Liver (tissue), 3 donors: Measurements from ENCODE around the gene BTN2A1.

Experiments
- GABPA ChIP-seq, 2 donors: IDR thresholded peaks in 1 of 2; conservative IDR thresholded peaks in 1 of 2; 2 replicates each; pipeline ENCODE4 v1.6.1; 2016; ENCODE audit warnings: antibody characterized with exemption in 2 of 2, mild to moderate bottlenecking in 1 of 2, moderate library complexity in 1 of 2
- HNF4A ChIP-seq, 2 donors: conservative IDR thresholded peaks; 2 replicates each; pipeline ENCODE4 v1.6.1; 2016; ENCODE audit warnings: antibody characterized with exemption in 2 of 2, mild to moderate bottlenecking in 2 of 2
- JUND ChIP-seq, 2 donors: IDR thresholded peaks; 2 replicates each; pipeline ENCODE4 v1.6.1; 2016; ENCODE audit warnings: antibody characterized with exemption in 2 of 2
- RAD21 ChIP-seq, 2 donors: IDR thresholded peaks; 2 replicates each; pipeline ENCODE4 v1.6.1; 2016; ENCODE audit warnings: antibody characterized with exemption in 2 of 2, mild to moderate bottlenecking in 2 of 2
- SP1 ChIP-seq: IDR thresholded peaks from 2 replicates; pipeline ENCODE4 v1.6.1; 2018; ENCODE audit warnings: antibody characterized with exemption, mild to moderate bottlenecking
- TAF1 ChIP-seq: conservative IDR thresholded peaks from 2 replicates; pipeline ENCODE4 v1.6.1; 2016; ENCODE audit warnings: antibody characterized with exemption, mild to moderate bottlenecking
- YY1 ChIP-seq: IDR thresholded peaks from 2 replicates; pipeline ENCODE4 v1.6.1; 2016; ENCODE audit warnings: antibody characterized with exemption, mild to moderate bottlenecking
- TF ChIP-seq, protein P1 (sequence below): fragments of 150-350 bp; IDR thresholded peaks from 2 replicates; pipeline ENCODE4 v1.5.1; 2017; ENCODE audit warnings: improper control_type of control experiment, low read depth, low read length; ENCODE audit not compliant: missing input control
- TF ChIP-seq, protein P2 (sequence below): IDR thresholded peaks from 2 replicates; pipeline ENCODE4 v1.6.1; 2016; ENCODE audit warnings: antibody characterized with exemption, mild to moderate bottlenecking
- TF ChIP-seq, protein P3 (sequence below): IDR thresholded peaks from 2 replicates; pipeline ENCODE4 v1.6.1; 2016; ENCODE audit warnings: antibody characterized with exemption
- TF ChIP-seq, protein P4 (sequence below): IDR thresholded peaks from 2 replicates; pipeline ENCODE4 v1.6.1; 2016; ENCODE audit warnings: antibody characterized with exemption
- donor health status: healthy.
- donor health status: healthy.

DNA sequence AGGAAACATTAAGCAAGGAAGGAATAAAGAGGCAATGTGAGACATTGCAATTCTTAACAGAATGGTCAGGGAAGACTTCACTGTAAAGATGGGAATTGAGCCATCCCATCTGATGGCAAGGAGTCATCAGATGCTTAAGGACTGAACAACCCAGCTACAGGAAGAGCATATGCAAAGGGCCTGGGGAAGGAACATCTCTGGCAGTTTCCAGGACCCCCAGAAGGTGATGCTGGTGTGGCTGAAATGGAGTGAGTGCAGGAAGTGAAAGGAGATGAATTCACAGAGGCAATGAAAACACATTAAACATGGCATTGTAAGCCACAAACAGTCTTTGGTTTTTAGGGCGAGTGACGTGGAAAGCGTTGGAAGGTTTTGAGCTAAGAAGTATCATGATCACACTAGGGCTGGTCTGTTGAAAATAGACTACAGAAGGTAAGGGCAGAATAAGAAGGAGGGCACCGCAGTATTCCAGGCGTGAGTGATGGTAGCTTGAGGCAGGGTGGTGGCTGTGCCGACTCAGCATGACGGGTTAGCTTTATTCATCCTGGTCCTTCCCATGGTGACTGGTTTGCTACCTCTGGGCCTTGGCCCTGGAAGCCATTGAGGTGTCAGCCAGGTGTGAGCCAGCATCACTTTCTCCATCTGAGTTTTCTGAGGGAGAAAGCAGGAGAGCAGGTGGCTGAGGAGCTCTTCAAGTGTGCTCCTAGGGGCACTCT, 6.8 kb downstream of the BTN2A1 start:
- TF ChIP-seq, protein P1, sequence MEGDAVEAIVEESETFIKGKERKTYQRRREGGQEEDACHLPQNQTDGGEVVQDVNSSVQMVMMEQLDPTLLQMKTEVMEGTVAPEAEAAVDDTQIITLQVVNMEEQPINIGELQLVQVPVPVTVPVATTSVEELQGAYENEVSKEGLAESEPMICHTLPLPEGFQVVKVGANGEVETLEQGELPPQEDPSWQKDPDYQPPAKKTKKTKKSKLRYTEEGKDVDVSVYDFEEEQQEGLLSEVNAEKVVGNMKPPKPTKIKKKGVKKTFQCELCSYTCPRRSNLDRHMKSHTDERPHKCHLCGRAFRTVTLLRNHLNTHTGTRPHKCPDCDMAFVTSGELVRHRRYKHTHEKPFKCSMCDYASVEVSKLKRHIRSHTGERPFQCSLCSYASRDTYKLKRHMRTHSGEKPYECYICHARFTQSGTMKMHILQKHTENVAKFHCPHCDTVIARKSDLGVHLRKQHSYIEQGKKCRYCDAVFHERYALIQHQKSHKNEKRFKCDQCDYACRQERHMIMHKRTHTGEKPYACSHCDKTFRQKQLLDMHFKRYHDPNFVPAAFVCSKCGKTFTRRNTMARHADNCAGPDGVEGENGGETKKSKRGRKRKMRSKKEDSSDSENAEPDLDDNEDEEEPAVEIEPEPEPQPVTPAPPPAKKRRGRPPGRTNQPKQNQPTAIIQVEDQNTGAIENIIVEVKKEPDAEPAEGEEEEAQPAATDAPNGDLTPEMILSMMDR: no peak
- TF ChIP-seq YY1: no peak
- TF ChIP-seq TAF1: no peak
- no peak for TF ChIP-seq RAD21 (IDR thresholded peaks at IDR 0.05)
- TF ChIP-seq, protein P2, sequence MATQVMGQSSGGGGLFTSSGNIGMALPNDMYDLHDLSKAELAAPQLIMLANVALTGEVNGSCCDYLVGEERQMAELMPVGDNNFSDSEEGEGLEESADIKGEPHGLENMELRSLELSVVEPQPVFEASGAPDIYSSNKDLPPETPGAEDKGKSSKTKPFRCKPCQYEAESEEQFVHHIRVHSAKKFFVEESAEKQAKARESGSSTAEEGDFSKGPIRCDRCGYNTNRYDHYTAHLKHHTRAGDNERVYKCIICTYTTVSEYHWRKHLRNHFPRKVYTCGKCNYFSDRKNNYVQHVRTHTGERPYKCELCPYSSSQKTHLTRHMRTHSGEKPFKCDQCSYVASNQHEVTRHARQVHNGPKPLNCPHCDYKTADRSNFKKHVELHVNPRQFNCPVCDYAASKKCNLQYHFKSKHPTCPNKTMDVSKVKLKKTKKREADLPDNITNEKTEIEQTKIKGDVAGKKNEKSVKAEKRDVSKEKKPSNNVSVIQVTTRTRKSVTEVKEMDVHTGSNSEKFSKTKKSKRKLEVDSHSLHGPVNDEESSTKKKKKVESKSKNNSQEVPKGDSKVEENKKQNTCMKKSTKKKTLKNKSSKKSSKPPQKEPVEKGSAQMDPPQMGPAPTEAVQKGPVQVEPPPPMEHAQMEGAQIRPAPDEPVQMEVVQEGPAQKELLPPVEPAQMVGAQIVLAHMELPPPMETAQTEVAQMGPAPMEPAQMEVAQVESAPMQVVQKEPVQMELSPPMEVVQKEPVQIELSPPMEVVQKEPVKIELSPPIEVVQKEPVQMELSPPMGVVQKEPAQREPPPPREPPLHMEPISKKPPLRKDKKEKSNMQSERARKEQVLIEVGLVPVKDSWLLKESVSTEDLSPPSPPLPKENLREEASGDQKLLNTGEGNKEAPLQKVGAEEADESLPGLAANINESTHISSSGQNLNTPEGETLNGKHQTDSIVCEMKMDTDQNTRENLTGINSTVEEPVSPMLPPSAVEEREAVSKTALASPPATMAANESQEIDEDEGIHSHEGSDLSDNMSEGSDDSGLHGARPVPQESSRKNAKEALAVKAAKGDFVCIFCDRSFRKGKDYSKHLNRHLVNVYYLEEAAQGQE: no peak
- TF ChIP-seq HNF4A (conservative IDR thresholded peaks at IDR 0.05): no peak
- TF ChIP-seq, protein P3, sequence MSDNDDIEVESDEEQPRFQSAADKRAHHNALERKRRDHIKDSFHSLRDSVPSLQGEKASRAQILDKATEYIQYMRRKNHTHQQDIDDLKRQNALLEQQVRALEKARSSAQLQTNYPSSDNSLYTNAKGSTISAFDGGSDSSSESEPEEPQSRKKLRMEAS: no peak
- no peak for TF ChIP-seq GABPA (IDR thresholded peaks at IDR 0.05 in 1 of 2, conservative IDR thresholded peaks at IDR 0.05 in 1 of 2)
- TF ChIP-seq, protein P4, sequence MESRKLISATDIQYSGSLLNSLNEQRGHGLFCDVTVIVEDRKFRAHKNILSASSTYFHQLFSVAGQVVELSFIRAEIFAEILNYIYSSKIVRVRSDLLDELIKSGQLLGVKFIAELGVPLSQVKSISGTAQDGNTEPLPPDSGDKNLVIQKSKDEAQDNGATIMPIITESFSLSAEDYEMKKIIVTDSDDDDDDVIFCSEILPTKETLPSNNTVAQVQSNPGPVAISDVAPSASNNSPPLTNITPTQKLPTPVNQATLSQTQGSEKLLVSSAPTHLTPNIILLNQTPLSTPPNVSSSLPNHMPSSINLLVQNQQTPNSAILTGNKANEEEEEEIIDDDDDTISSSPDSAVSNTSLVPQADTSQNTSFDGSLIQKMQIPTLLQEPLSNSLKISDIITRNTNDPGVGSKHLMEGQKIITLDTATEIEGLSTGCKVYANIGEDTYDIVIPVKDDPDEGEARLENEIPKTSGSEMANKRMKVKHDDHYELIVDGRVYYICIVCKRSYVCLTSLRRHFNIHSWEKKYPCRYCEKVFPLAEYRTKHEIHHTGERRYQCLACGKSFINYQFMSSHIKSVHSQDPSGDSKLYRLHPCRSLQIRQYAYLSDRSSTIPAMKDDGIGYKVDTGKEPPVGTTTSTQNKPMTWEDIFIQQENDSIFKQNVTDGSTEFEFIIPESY: no peak
- TF ChIP-seq SP1: no peak
- no peak for TF ChIP-seq JUND (IDR thresholded peaks at IDR 0.05)
